Measurements from ENCODE around the gene PLEKHA7. TPM values are rescaled to one million over a fixed set of nuclear protein-coding genes. Genes with fewer than 3 reads are reported as not detected.

PLEKHA7 gene
- total and polyA plus RNA-seq, 2 of the 4 experiments (the other 2 are of a cell fraction), result 0.12 TPM; not detected in 1

GRCh38 chr11:16844268-16844771, 169.9 kb downstream of the PLEKHA7 start:
- WGBS, 2 experiments (ENCODE audit: extremely low coverage in 2 of 2, insufficient read length in 1 of 2), result no CpG with 5 or more reads among the region's 1 CpG
- in situ Hi-C loops (cut with MboI; ENCODE audit: low sequenced_read_pairs), result no loop called here

More at GRCh38 chr11:16844268-16844771, 169.9 kb downstream of the PLEKHA7 start:
- H3K4me2 ChIP-seq (ENCODE audit: low read depth, low read length), result no peak overlapping the region
- no peak overlapping the region for H4K91ac ChIP-seq (ENCODE audit: insufficient read depth, low read depth, low read length)
- H2BK20ac ChIP-seq (ENCODE audit: low read depth, low read length), result no peak overlapping the region
- no peak overlapping the region for H3K14ac ChIP-seq (replicated peaks; ENCODE audit: low read depth, low read length)
- no TSS peak for BruUV-seq (replicated peaks)
- H3K79me1 ChIP-seq (ENCODE audit: low read depth in 1 of 2, low read length in 2 of 2), result no peaks in the 10 kb centered on the region
- no peak overlapping the region for H3K56ac ChIP-seq (ENCODE audit: extremely low read depth, insufficient read depth, low read length)
- H3K4ac ChIP-seq (ENCODE audit: low read depth, low read length), result no peak overlapping the region
- no peak overlapping the region for H3K27ac ChIP-seq (ENCODE audit: insufficient read depth, low read length)
- H3K9ac ChIP-seq (ENCODE audit: low read depth, low read length), result no peak overlapping the region
- H2AK5ac ChIP-seq (ENCODE audit: low read depth, low read length), result no peak overlapping the region
- no peaks in the 10 kb centered on the region for H3K9me1 ChIP-seq (ENCODE audit: insufficient read depth, low read length)
- H4K20me1 ChIP-seq (ENCODE audit: insufficient read depth, low read length), result no peaks in the 10 kb centered on the region
- ChIA-PET POLR2A (ENCODE audit: unreplicated experiment) (no interaction called here), CTCF (no interaction called here)
- H2BK15ac ChIP-seq (ENCODE audit: low read depth, low read length), result no peak overlapping the region
- DNase-seq (no peak), ATAC-seq (ENCODE audit: low read depth) (no peak)
- no peak overlapping the region for H4K8ac ChIP-seq (ENCODE audit: low read depth in 2 of 2, low read length in 2 of 2)
- intact Hi-C loops (cut with micrococcal nuclease), result no loop called here
- H3K4me3 ChIP-seq (ENCODE audit: insufficient read depth, low read depth, low read length), result no peak overlapping the region
- H2AK9ac ChIP-seq (replicated peaks; ENCODE audit: low read depth, low read length, poor library complexity), result no peak overlapping the region
- TF ChIP-seq POLR2A (IDR thresholded peaks at IDR 0.05; ENCODE audit: low read depth, low read length) (no peak), MAZ (IDR thresholded peaks at IDR 0.05; ENCODE audit: borderline replicate concordance, low read depth, low read length) (no peak)
- no peak overlapping the region for H4K5ac ChIP-seq (ENCODE audit: low read depth, low read length)
- H3K36me3 ChIP-seq (ENCODE audit: control insufficient read depth, insufficient read depth, low read length), result no peaks in the 10 kb centered on the region
- no peaks in the 10 kb centered on the region for H3K4me1 ChIP-seq (ENCODE audit: control insufficient read depth, insufficient read depth, low read length)
- no peak overlapping the region for H2BK120ac ChIP-seq (ENCODE audit: low read depth, low read length)
- H3K9me3 ChIP-seq (ENCODE audit: control insufficient read depth, insufficient read depth, low read length), result no peaks in the 10 kb centered on the region
- no peak overlapping the region for H2AFZ ChIP-seq (replicated peaks; ENCODE audit: low read length, poor library complexity)
- no peak overlapping the region for H3K18ac ChIP-seq (ENCODE audit: low read depth, low read length)
- H3K23ac ChIP-seq (ENCODE audit: low read depth, low read length), result no peak overlapping the region
- H3K27me3 ChIP-seq (ENCODE audit: control insufficient read depth, insufficient read depth, low read length), result no peaks in the 10 kb centered on the region
- dilution Hi-C loops (cut with HindIII; ENCODE audit: low sequenced_read_pairs, unreplicated experiment), result no loop called here
- H2BK5ac ChIP-seq (ENCODE audit: low read depth, low read length, poor library complexity, severe bottlenecking), result no peak overlapping the region
